HepG2 (cell line): ENCODE results near the gene TOMM20. TPM values are rescaled to one million over a fixed set of nuclear protein-coding genes. Genes with fewer than 3 reads are reported as not detected.
A peak's percentile ranks its signal among the peaks of the same experiment; 100 is the strongest.

ENCODE experiments used
- ARID4A ChIP-seq: sonication (generic); formaldehyde crosslinking; IDR thresholded peaks from 2 replicates; pipeline ENCODE4 v1.5.0; 2020; ENCODE audit warnings: mild to moderate bottlenecking, missing genetic modification reagents, borderline replicate concordance
- ATF1 ChIP-seq: IDR thresholded peaks from 2 replicates; pipeline ENCODE4 v1.6.1; 2016; ENCODE audit warnings: mild to moderate bottlenecking, control low read depth
- ATM ChIP-seq: fragments of 450-650 bp; IDR thresholded peaks from 2 replicates; pipeline ENCODE4 v1.7.1; 2017; ENCODE audit warnings: mild to moderate bottlenecking, borderline replicate concordance
- BATF2 ChIP-seq: sonication (generic); formaldehyde crosslinking; IDR thresholded peaks from 2 replicates; pipeline ENCODE4 v1.8.0; 2022; ENCODE audit warnings: mild to moderate bottlenecking, missing genetic modification reagents, moderate library complexity
- FOXK2 ChIP-seq: fragments of 450-650 bp; IDR thresholded peaks from 2 replicates; pipeline ENCODE4 v1.6.1; 2016
- MED1 ChIP-seq: sonication (generic); formaldehyde crosslinking; IDR thresholded peaks from 2 replicates; pipeline ENCODE4 v1.4.0; 2020; ENCODE audit warnings: missing genetic modification reagents
- MTF1 ChIP-seq: sonication (generic); formaldehyde crosslinking; IDR thresholded peaks from 2 replicates; pipeline ENCODE4 v1.5.0; 2020; ENCODE audit warnings: missing genetic modification reagents
- PAX8 ChIP-seq: sonication (generic); formaldehyde crosslinking; IDR thresholded peaks from 2 replicates; pipeline ENCODE4 v1.8.0; 2022; ENCODE audit warnings: mild to moderate bottlenecking, missing genetic modification reagents, borderline replicate concordance
- YEATS4 ChIP-seq: sonication (generic); formaldehyde crosslinking; IDR thresholded peaks from 2 replicates; pipeline ENCODE4 v1.4.0; 2020; ENCODE audit warnings: missing genetic modification reagents, borderline replicate concordance
- ZBTB38 ChIP-seq: sonication (generic); formaldehyde crosslinking; IDR thresholded peaks from 2 replicates; pipeline ENCODE4 v1.5.1; 2020; ENCODE audit warnings: mild to moderate bottlenecking, missing genetic modification reagents
- ZNF318 ChIP-seq: sonication (generic); formaldehyde crosslinking; IDR thresholded peaks from 2 replicates; pipeline ENCODE4 v1.4.0; 2020; ENCODE audit warnings: mild to moderate bottlenecking, missing genetic modification reagents
- ZNF333 ChIP-seq: sonication (generic); formaldehyde crosslinking; IDR thresholded peaks from 2 replicates; pipeline ENCODE4 v1.4.0; 2020; ENCODE audit warnings: mild to moderate bottlenecking, missing genetic modification reagents, borderline replicate concordance
- ZNF451 ChIP-seq: sonication (generic); formaldehyde crosslinking; IDR thresholded peaks from 2 replicates; pipeline ENCODE4 v1.5.0; 2020; ENCODE audit warnings: mild to moderate bottlenecking, missing genetic modification reagents
- ZNF556 ChIP-seq: sonication (generic); formaldehyde crosslinking; IDR thresholded peaks from 2 replicates; pipeline ENCODE4 v1.4.0; 2020; ENCODE audit warnings: mild to moderate bottlenecking, missing genetic modification reagents, borderline replicate concordance
- ZZZ3 ChIP-seq: sonication (generic); formaldehyde crosslinking; IDR thresholded peaks from 2 replicates; pipeline ENCODE4 v1.4.0; 2020; ENCODE audit warnings: missing genetic modification reagents, mild to moderate bottlenecking, borderline replicate concordance
- polyA plus RNA-seq, 8 experiments: library from polyadenylated mRNA; depleted of rRNA in 3 of 8; stranded (reverse) in 7 of 8; unstranded in 1 of 8; fragments of >200 nt; fragmentation: Illumina TruSeq in 4 of 8; extraction: Trizol in 4 of 8; gene quantifications; 2 replicates each; pipeline versions ENCODE4 v1.2.1 to v1.2.3, GENCODE V29; 2011 to 2016; ENCODE audit warnings: low read depth in 4 of 8, missing spikeins in 1 of 8, mixed read lengths in 1 of 8; ENCODE audit not compliant: insufficient read depth in 1 of 8
- total RNA-seq, 5 experiments: library from RNA; depleted of rRNA; stranded (reverse); fragments of >200 nt; fragmentation: Illumina TruSeq; extraction: Trizol; gene quantifications; 2 replicates each; pipeline ENCODE4 v1.2.3, GENCODE V29; 2016; ENCODE audit warnings: low read depth in 1 of 5

The TOMM20 gene
- total and polyA plus RNA-seq, 2 of the 13 experiments (the other 11 are each of a cell fraction or from before 2014, with no cell fraction given): 153 to 376 TPM

GRCh38 chr1:235077571-235078479 lies 50.8 kb downstream of the TOMM20 start (continued):
- TF ChIP-seq ZNF318 (0 out of 2 replicates have a peak, but pooled peaks have one; percentile 45), MTF1 (no peak), FOXK2 (peak; percentile 37; the same call in 1 of the 2 replicates), YEATS4 (CRISPR knock-in tag) (no peak), ZBTB38 (CRISPR knock-in tag) (peak; percentile 84), ZNF556 (CRISPR knock-in tag) (0 out of 2 replicates have a peak, but pooled peaks have one; percentile 30), PAX8 (CRISPR knock-in tag) (no peak), ATM (peak; percentile 75; the same call in 1 of the 2 replicates), BATF2 (CRISPR knock-in tag) (0 out of 2 replicates have a peak, but pooled peaks have one; percentile 15), ZNF451 (CRISPR knock-in tag) (no peak), ZNF333 (CRISPR knock-in tag) (no peak), MED1 (CRISPR knock-in tag) (0 out of 2 replicates have a peak, but pooled peaks have one; percentile 16), ATF1 (CRISPR knock-in tag) (no peak), ZZZ3 (CRISPR knock-in tag) (peak; percentile 74; the same call in 1 of the 2 replicates), ARID4A (CRISPR knock-in tag) (0 out of 2 replicates have a peak, but pooled peaks have one; percentile 12)
